Measurements from ENCODE around the gene BEX2.
"Not testable (repeated sequence)": the region's sequence is repeated elsewhere in the genome, so short reads cannot be mapped to it uniquely, and the experiment has no call there.

The BEX2 gene

GRCh38 chrX:103310555-103311398 lies at the start of gene BEX2:
Gene BEX2 (minus strand): TSS chrX:103310990. CDS start chrX:103309976, 1,014 bp downstream.
- no peak for TF ChIP-seq ZNF274 (IDR thresholded peaks at IDR 0.05; ENCODE audit: low read depth, low read length)
- H3K4me3 ChIP-seq (ENCODE audit: low read length): peak within 1 kb of the TSS; percentile 53; the same call in 1 of the 2 replicates

- TF ChIP-seq ZNF274 (IDR thresholded peaks at IDR 0.05; ENCODE audit: low read depth, low read length): no peak
- H3K4me3 ChIP-seq (ENCODE audit: low read length): no peak overlapping the region
Observed at GRCh38 chrX:103360092-103360491, 49.3 kb upstream of the BEX2 start.

- not testable (repeated sequence) for H3K4me3 ChIP-seq (ENCODE audit: low read length)
Observed at GRCh38 chrX:103359605-103360004, 48.8 kb upstream of the BEX2 start.

GRCh38 chrX:103357871-103358270 lies 47.1 kb upstream of the BEX2 start:
- no peak for TF ChIP-seq ZNF274 (IDR thresholded peaks at IDR 0.05; ENCODE audit: low read depth, low read length)
- H3K4me3 ChIP-seq (ENCODE audit: low read length): no peak overlapping the region

GRCh38 chrX:103356858-103357257 lies 46.1 kb upstream of the BEX2 start:
- H3K4me3 ChIP-seq (ENCODE audit: low read length): peak overlapping the region; percentile 55
- no peak for TF ChIP-seq ZNF274 (IDR thresholded peaks at IDR 0.05; ENCODE audit: low read depth, low read length)

GRCh38 chrX:103356130-103356798 lies 45.5 kb upstream of the BEX2 start, which contains the start of gene TCEAL9:
Gene TCEAL9 (plus strand): TSS chrX:103356506. CDS start chrX:103357685, 1,179 bp downstream.
- H3K4me3 ChIP-seq (ENCODE audit: low read length): peak within 1 kb of the TSS; percentile 55
- no peak for TF ChIP-seq ZNF274 (IDR thresholded peaks at IDR 0.05; ENCODE audit: low read depth, low read length)

- no peak overlapping the region for H3K4me3 ChIP-seq (ENCODE audit: low read length)
- TF ChIP-seq ZNF274 (IDR thresholded peaks at IDR 0.05; ENCODE audit: low read depth, low read length): no peak
Observed at GRCh38 chrX:103347682-103348397, 37.0 kb upstream of the BEX2 start.

- TF ChIP-seq ZNF274 (IDR thresholded peaks at IDR 0.05; ENCODE audit: low read depth, low read length): no peak
Observed at GRCh38 chrX:103344606-103345005, 33.8 kb upstream of the BEX2 start.

GRCh38 chrX:103343105-103343504 lies 32.3 kb upstream of the BEX2 start:
- no peak overlapping the region for H3K4me3 ChIP-seq (ENCODE audit: low read length)
- no peak for TF ChIP-seq ZNF274 (IDR thresholded peaks at IDR 0.05; ENCODE audit: low read depth, low read length)

More at GRCh38 chrX:103344606-103345005, 33.8 kb upstream of the BEX2 start:
- no peak overlapping the region for H3K4me3 ChIP-seq (ENCODE audit: low read length)

GRCh38 chrX:103338663-103339062 lies 27.9 kb upstream of the BEX2 start:
- no peak overlapping the region for H3K4me3 ChIP-seq (ENCODE audit: low read length)
- TF ChIP-seq ZNF274 (IDR thresholded peaks at IDR 0.05; ENCODE audit: low read depth, low read length): no peak

GRCh38 chrX:103330681-103331288 lies 20.0 kb upstream of the BEX2 start:
- no peak for TF ChIP-seq ZNF274 (IDR thresholded peaks at IDR 0.05; ENCODE audit: low read depth, low read length)
- no peak overlapping the region for H3K4me3 ChIP-seq (ENCODE audit: low read length)

- H3K4me3 ChIP-seq (ENCODE audit: low read length): no peak within 1 kb of the TSS
- no peak for TF ChIP-seq ZNF274 (IDR thresholded peaks at IDR 0.05; ENCODE audit: low read depth, low read length)
Observed at GRCh38 chrX:103329991-103330390, 19.2 kb upstream of the BEX2 start, which contains the start of gene TCEAL7. Gene TCEAL7 (plus strand): TSS chrX:103330239. CDS start chrX:103331404, 1,165 bp downstream.

- H3K4me3 ChIP-seq (ENCODE audit: low read length): no peak overlapping the region
- TF ChIP-seq ZNF274 (IDR thresholded peaks at IDR 0.05; ENCODE audit: low read depth, low read length): no peak
Observed at GRCh38 chrX:103311399-103311780, 600 bp upstream of the BEX2 start.
